HepG2 (cell line): Measurements from ENCODE around the gene PRR23E. TPM values are rescaled to one million over a fixed set of nuclear protein-coding genes. Genes with fewer than 3 reads are reported as not detected.

ENCODE experiments used
- ATAC-seq: fragments of 200-7000 bp; cut with Tn5 transposase; 3 replicates; pipeline ENCODE4 v1.9.1; 2020; ENCODE audit warnings: mild to moderate bottlenecking, moderate library complexity
- BruUV-seq: library from RNA; stranded (reverse); fragments of 400-500 nt; replicated peaks from 2 replicates; lab custom pipeline; 2021; lab: Mats Ljungman, UMichigan
- CTCF ChIA-PET: fragments of 300-600 bp; formaldehyde crosslinking; extraction: SDS; loops from one replicate; lab custom pipeline; 2021; ENCODE audit warnings: low total read pairs, inconsistent platforms, low intra/inter-chr PET ratio; lab: Yijun Ruan, JAX
- POLR2A ChIA-PET: fragments of 350-600 bp; sonication (Branson Sonifier 250); formaldehyde crosslinking; loops from one replicate; lab custom pipeline; 2020; ENCODE audit warnings: antibody characterized with exemption, inconsistent platforms; lab: Yijun Ruan, JAX
- DNase-seq: peaks from one replicate; pipeline ENCODE4 v3.0.0-alpha.2; 2015; ENCODE audit warnings: low spot score
- FAIRE-seq: peaks from 3 replicates; lab custom pipeline; 2011; peaks lifted over from hg19 to GRCh38; lab: Jason Lieb, UNC
- H2AFZ ChIP-seq: one replicate; pipeline ENCODE4 v1.6.1; 2011; ENCODE audit warnings: low read length, inconsistent platforms
- H3K27ac ChIP-seq: fragments of 300-600 bp; 3 replicates; pipeline ENCODE4 v1.8.0; 2011; ENCODE audit warnings: mixed run types, mild to moderate bottlenecking, mixed read lengths, low read length, inconsistent platforms; ENCODE audit not compliant: insufficient read depth; ENCODE audit errors: extremely low read length
- H3K27me3 ChIP-seq, 2 experiments: fragments of 200-600 bp in 1 of 2; 2 replicates in 1 of 2; 3 replicates in 1 of 2; pipeline versions ENCODE4 v1.6.0 to v1.8.0; 2011; ENCODE audit warnings: low read length in 2 of 2, mild to moderate bottlenecking in 2 of 2, moderate library complexity in 2 of 2, inconsistent platforms in 1 of 2; ENCODE audit not compliant: insufficient read depth in 2 of 2, control insufficient read depth in 1 of 2
- H3K36me3 ChIP-seq, 2 experiments: fragments of 200-600 bp in 1 of 2; replicated peaks in 1 of 2; 2 replicates in 1 of 2; 3 replicates in 1 of 2; pipeline versions ENCODE4 v1.5.1 to v1.8.0; 2011; ENCODE audit warnings: low read length in 2 of 2, inconsistent platforms in 1 of 2; ENCODE audit not compliant: insufficient read depth in 2 of 2, control insufficient read depth in 1 of 2
- H3K4me1 ChIP-seq: 2 replicates; pipeline ENCODE4 v1.5.1; 2012; ENCODE audit warnings: low read length, inconsistent platforms; ENCODE audit not compliant: insufficient read depth
- H3K4me2 ChIP-seq: 2 replicates; pipeline ENCODE4 v1.6.0; 2011; ENCODE audit warnings: low read depth, low read length, inconsistent platforms
- H3K4me3 ChIP-seq, 3 experiments: fragments of 200-600 bp in 1 of 3; sonication (generic), shearing (Covaris generic) in 1 of 3; replicated peaks in 1 of 3; 2 replicates each; pipeline ENCODE4 v1.5.1; 2011 to 2016; ENCODE audit warnings: low read length in 3 of 3, inconsistent platforms in 2 of 3, low read depth in 2 of 3, mild to moderate bottlenecking in 2 of 3, control low read depth in 1 of 3, mixed read lengths in 1 of 3; ENCODE audit not compliant: insufficient read depth in 1 of 3
- H3K79me2 ChIP-seq: one replicate; pipeline ENCODE4 v1.6.1; 2011; ENCODE audit warnings: low read length, inconsistent platforms; ENCODE audit not compliant: insufficient read depth
- H3K9ac ChIP-seq: 2 replicates; pipeline ENCODE4 v1.6.0; 2011; ENCODE audit warnings: mild to moderate bottlenecking, low read depth, low read length, inconsistent platforms; ENCODE audit not compliant: insufficient read depth
- H3K9me3 ChIP-seq: 2 replicates; pipeline ENCODE4 v1.5.1; 2012; ENCODE audit warnings: mild to moderate bottlenecking, low read length
- H4K20me1 ChIP-seq: 2 replicates; pipeline ENCODE4 v1.6.0; 2011; ENCODE audit warnings: inconsistent platforms, mild to moderate bottlenecking, low read length, moderate library complexity; ENCODE audit not compliant: insufficient read depth
- ERF ChIP-seq: IDR thresholded peaks from 2 replicates; pipeline ENCODE4 v1.6.1; 2018; ENCODE audit warnings: missing biosample characterization, missing genetic modification reagents
- MTF1 ChIP-seq: sonication (generic); formaldehyde crosslinking; IDR thresholded peaks from 2 replicates; pipeline ENCODE4 v1.5.0; 2020; ENCODE audit warnings: missing genetic modification reagents
- SMAD9 ChIP-seq: sonication (generic); formaldehyde crosslinking; IDR thresholded peaks from 2 replicates; pipeline ENCODE4 v1.5.1; 2020; ENCODE audit warnings: mild to moderate bottlenecking, missing genetic modification reagents
- ZFP37 ChIP-seq: sonication (generic); formaldehyde crosslinking; IDR thresholded peaks from 2 replicates; pipeline ENCODE4 v1.4.0; 2020; ENCODE audit warnings: missing genetic modification reagents, borderline replicate concordance
- ZNF367 ChIP-seq: sonication (generic); formaldehyde crosslinking; IDR thresholded peaks from 2 replicates; pipeline ENCODE4 v1.4.0; 2020; ENCODE audit warnings: missing genetic modification reagents, borderline replicate concordance
- ZNF510 ChIP-seq: sonication (generic); formaldehyde crosslinking; IDR thresholded peaks from 2 replicates; pipeline ENCODE4 v1.4.0; 2020; ENCODE audit warnings: low read depth, mild to moderate bottlenecking, missing genetic modification reagents
- ZNF605 ChIP-seq: sonication (generic); formaldehyde crosslinking; IDR thresholded peaks from 2 replicates; pipeline ENCODE4 v1.8.0; 2022; ENCODE audit warnings: mild to moderate bottlenecking, missing genetic modification reagents
- WGBS: methylation state at CpG from one replicate; pipeline ENCODE4 v1.1.6; 2017; ENCODE audit warnings: low lambda C conversion rate; 5-methylcytosine and 5-hydroxymethylcytosine counted together
- in situ Hi-C: cut with HindIII; loops from 2 replicates; pipeline ENCODE4 v1.10.0; 2017; ENCODE audit warnings: low pct_unique_long_range_greater_than_20kb; ENCODE audit not compliant: extremely low pct_ligation_motif_present
- intact Hi-C: fragments of 100-400 bp; cut with micrococcal nuclease; formaldehyde crosslinking; loops from one replicate; pipeline ENCODE4 v1.10.0; 2022; ENCODE audit not compliant: unreplicated experiment
- polyA plus RNA-seq, 8 experiments: library from polyadenylated mRNA; depleted of rRNA in 3 of 8; stranded (reverse) in 7 of 8; unstranded in 1 of 8; fragments of >200 nt; fragmentation: Illumina TruSeq in 4 of 8; extraction: Trizol in 4 of 8; gene quantifications; 2 replicates each; pipeline versions ENCODE4 v1.2.1 to v1.2.3, GENCODE V29; 2011 to 2016; ENCODE audit warnings: low read depth in 4 of 8, missing spikeins in 1 of 8, mixed read lengths in 1 of 8; ENCODE audit not compliant: insufficient read depth in 1 of 8
- total RNA-seq, 5 experiments: library from RNA; depleted of rRNA; stranded (reverse); fragments of >200 nt; fragmentation: Illumina TruSeq; extraction: Trizol; gene quantifications; 2 replicates each; pipeline ENCODE4 v1.2.3, GENCODE V29; 2016; ENCODE audit warnings: low read depth in 1 of 5
- TF ChIP-seq, protein P1 (sequence below): sonication (generic); formaldehyde crosslinking; IDR thresholded peaks from 2 replicates; pipeline ENCODE4 v1.5.1; 2020; ENCODE audit warnings: mild to moderate bottlenecking, moderate library complexity, missing genetic modification reagents

PRR23E gene
- total and polyA plus RNA-seq, 2 of the 13 experiments (the other 11 are each of a cell fraction or from before 2014, with no cell fraction given) = not detected

DNA sequence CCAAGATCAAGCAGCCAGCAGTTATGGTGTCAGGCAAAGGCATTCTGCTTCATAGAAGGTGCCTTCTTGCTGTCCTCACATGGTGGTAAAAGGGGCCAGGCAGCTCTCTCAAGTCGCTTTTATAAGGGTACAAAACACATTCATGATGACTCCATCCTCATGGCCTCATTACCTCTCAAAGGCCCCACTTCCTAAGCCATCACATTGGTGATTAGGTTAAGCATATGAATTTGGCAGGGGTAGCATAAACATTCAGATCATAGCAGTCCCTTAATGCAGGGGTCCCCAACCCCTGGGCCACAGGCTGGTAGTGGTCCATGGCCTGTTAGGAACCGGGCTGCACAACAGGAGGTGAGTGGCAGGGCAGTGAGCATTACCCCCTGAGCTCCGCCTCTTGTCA, 42.8 kb downstream of the PRR23E start (continued):
- TF ChIP-seq ZNF605 (CRISPR knock-in tag) (no peak), ERF (no peak), ZNF367 (CRISPR knock-in tag) (no peak)

DNA sequence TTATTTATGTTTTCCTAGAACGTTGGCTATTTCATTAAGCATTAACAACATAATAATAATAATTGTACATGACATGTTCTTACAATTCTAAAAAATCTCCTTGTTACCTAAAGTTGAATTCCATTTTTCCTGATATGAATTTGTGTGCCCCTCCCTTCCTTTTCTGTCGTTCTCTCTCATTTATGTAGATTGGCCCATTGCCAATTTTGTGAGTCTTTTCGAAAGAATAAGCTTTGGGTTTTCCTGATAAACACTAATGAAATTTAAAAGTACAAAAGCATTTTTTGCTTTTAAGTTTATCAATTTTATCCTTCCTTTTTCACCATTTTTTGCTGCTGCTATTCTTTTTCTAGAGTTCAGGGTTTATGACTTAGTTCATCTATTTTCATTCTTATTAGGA, 44.9 kb downstream of the PRR23E start:
- H3K9me3 ChIP-seq = no peaks in the 10 kb centered on the region
- no peaks in the 10 kb centered on the region for H3K79me2 ChIP-seq
- TF ChIP-seq SMAD9 (no peak), ZNF510 (CRISPR knock-in tag) (no peak), MTF1 (CRISPR knock-in tag) (no peak), ZFP37 (CRISPR knock-in tag) (no peak)
- TF ChIP-seq, protein P1, sequence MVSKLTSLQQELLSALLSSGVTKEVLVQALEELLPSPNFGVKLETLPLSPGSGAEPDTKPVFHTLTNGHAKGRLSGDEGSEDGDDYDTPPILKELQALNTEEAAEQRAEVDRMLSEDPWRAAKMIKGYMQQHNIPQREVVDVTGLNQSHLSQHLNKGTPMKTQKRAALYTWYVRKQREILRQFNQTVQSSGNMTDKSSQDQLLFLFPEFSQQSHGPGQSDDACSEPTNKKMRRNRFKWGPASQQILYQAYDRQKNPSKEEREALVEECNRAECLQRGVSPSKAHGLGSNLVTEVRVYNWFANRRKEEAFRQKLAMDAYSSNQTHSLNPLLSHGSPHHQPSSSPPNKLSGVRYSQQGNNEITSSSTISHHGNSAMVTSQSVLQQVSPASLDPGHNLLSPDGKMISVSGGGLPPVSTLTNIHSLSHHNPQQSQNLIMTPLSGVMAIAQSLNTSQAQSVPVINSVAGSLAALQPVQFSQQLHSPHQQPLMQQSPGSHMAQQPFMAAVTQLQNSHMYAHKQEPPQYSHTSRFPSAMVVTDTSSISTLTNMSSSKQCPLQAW (CRISPR knock-in tag) = no peak
- TF ChIP-seq, all 625 proteins: peak for 0
- no peak for FAIRE-seq
- 2% methylated on average over 3 of the region's 3 CpGs for WGBS
- CTCF ChIA-PET = no interaction called here
- H3K27me3 ChIP-seq = no peaks in the 10 kb centered on the region; a peak in 1 of 5 replicates
- H3K4me3 ChIP-seq = no peak overlapping the region
- POLR2A ChIA-PET = no interaction called here
- no peaks in the 10 kb centered on the region; the same call in 1 of the 2 replicates for H4K20me1 ChIP-seq
- no peak overlapping the region for H2AFZ ChIP-seq
- H3K9ac ChIP-seq = no peak overlapping the region
- no peaks in the 10 kb centered on the region for H3K36me3 ChIP-seq
- no peak overlapping the region for H3K27ac ChIP-seq
- intact Hi-C loops (no loop called here), in situ Hi-C loops (no loop called here)
- no peaks in the 10 kb centered on the region for H3K4me1 ChIP-seq
- no peak for ATAC-seq
- no peak for DNase-seq
- H3K4me2 ChIP-seq = no peak overlapping the region
- BruUV-seq = no TSS peak
